Ramos (cell line): Measurements from ENCODE around the gene SYP.

Experiments used
- in situ Hi-C: fragments of 300-500 bp; cut with MboI; formaldehyde crosslinking; loops from one replicate; pipeline ENCODE4 v1.14.3; 2022; ENCODE audit warnings: low sequenced_read_pairs; ENCODE audit not compliant: unreplicated experiment

Gene SYP

DNA sequence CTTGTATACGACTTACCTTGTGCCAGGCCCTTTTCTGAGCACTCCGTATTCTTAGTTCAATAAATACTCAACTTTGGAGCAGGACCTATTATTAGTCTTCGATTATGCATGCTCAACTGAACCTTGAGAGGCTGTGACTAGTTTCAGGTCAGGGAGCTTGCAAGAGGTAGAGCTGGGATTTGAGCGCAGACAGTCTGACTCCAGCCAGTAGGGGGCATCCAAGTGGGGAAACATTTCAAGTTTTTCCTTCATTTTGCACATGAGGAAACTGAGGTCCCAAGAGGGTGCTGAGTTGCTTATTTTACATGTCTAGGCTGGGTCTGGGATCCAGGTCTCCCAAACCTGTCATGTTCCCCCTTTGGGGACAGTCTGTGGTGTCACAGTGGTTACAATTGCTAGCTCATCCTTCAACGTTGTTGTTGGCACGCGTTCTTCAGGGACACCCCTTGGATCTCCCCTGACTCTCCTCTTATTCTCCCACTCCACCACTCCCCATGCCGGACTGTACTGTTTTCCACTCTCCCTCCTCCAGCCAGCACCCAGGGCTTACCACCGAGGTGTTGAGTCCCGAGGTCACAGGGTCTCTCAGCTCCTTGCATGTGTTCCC is 7.2 kb downstream of the SYP start:
- in situ Hi-C loops = no loop called here

GRCh38 chrX:49191574-49192011 is 8.4 kb downstream of the SYP start:
- in situ Hi-C loops = no loop called here

DNA sequence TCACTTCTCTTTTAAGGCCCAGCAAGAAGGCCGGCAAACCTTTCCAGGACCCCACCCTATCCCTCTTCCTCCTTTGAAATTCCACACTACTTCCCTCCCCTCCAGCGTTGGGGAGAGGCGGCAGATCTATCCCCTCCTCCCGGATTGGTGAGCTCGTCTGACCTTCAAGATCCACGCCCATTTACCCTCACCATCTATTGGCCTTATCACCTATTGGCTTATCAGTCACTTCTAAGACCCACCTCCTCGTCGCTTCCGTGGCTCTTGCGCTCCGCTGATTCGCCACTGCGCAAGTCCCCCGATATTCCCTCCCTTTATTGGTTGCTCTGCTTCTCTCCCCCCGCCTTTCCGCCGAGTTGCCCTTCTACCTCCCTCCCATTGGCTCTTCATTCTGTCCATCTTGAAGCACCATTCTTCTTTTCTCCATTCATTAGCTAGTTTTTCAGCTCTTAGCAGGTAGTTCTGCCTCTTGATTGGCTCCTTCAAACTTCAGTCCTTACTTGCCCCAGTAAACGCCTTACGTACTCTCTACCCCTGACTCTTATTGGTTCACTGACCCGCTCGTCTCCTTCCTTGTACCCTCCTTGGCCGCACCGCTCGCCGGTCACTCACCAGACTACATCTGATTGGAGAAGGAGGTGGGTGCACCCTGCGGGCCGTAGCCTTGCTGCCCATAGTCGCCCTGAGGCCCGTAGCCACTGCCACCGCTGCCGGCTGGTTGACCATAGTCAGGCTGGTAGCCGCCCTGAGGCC is 9.0 kb downstream of the SYP start:
- in situ Hi-C loops = no loop called here

DNA sequence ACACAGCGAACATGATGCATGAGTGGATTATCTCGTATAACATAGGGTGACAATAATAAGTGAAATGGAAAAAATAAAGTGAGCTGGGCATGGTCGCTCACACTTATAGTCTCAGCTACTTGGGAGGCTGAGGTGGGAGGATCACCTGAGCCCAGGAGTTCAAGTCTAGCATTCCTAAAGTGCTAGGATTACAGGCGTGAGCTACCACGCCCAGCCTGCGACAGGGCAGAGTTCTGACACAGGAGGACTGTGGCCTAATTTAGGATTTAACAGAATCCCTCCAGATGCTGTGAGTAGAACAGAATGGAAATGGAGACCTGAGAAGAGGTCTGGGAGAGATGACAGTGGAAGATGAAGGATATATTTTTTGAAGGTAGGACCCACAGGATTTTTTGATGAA is 10.4 kb downstream of the SYP start:
- in situ Hi-C loops = no loop called here

- in situ Hi-C loops = no loop called here
Observed at GRCh38 chrX:49188468-49189076, 11.4 kb downstream of the SYP start.

DNA sequence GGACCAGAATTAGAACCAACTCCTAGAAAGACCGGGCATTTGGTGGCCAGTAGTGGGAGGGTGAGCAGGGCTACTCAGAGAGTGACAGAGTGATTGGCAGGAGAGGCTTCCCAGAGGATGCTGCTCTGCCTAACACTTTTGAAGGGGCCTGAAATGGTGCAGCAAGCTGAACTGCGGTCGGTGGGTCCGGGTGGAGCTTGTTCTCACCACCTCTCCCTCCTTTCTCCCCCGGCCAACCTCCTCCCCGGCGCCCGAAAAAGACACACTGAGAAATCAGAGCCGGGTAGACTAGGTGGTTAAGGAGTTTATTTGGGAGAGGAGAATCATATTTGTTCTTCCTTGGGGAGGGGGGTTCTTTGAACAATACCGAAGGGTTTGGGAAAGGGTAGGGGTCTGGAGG is 12.5 kb downstream of the SYP start:
- in situ Hi-C loops = no loop called here

DNA sequence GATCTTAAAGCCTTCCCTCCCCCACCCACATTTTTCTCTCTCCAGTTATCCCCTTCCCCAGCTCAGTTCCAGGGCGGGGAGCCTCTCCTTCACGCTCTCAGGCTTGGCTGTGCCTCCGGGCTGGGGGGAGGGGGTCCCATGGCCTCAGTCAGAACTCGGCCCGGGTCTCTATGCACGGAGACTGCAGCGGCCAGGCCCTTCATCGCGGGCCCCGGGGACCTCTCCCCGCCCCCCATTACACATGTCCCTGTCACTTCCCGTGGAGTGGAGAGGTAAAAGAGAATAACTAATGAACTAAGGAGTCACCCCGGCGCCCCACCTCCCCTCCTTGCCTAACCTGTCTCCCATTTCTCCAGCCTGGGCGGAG is 13.0 kb downstream of the SYP start:
- in situ Hi-C loops = no loop called here

- in situ Hi-C loops = no loop called here
Observed at GRCh38 chrX:49186125-49187027, 13.6 kb downstream of the SYP start, which contains the start of gene PRICKLE3. TSS of gene PRICKLE3 (minus strand) at chrX:49186373. CDS start at chrX:49186297, 76 bp downstream.

- in situ Hi-C loops = no loop called here
Observed at GRCh38 chrX:49184294-49185281, 15.4 kb downstream of the SYP start.

DNA sequence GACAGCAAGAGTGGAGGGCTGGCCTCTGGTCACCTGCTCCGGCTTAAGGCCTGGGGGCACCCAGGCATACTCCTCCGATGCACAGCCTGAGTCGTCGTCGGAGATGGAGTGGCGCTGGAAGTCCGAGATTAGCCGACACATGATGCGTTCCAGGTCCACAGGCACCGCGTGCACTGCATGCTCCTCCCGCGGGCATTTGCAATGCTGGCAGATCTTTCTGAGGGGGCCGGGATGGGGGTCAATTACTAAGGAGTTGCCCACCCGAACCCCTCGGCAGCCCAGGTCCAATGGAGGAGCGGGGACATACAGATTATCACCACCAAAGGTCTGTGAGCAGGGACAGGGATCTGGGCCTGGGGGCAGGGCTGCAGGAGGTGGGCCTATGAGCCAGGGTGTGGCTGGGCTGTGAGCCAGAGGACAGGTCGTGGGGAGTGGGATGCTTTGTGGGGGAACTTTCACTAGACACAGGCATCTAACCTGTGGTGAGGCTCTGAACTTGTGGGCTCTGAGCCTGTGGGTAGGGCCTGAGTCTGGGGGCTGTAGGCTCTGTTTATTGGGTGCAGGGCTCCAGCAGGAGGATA is 16.2 kb downstream of the SYP start:
- in situ Hi-C loops = no loop called here

- in situ Hi-C loops = no loop called here
Observed at GRCh38 chrX:49179358-49179757, 20.6 kb downstream of the SYP start.

GRCh38 chrX:49178537-49178936 is 21.5 kb downstream of the SYP start:
- in situ Hi-C loops = no loop called here

DNA sequence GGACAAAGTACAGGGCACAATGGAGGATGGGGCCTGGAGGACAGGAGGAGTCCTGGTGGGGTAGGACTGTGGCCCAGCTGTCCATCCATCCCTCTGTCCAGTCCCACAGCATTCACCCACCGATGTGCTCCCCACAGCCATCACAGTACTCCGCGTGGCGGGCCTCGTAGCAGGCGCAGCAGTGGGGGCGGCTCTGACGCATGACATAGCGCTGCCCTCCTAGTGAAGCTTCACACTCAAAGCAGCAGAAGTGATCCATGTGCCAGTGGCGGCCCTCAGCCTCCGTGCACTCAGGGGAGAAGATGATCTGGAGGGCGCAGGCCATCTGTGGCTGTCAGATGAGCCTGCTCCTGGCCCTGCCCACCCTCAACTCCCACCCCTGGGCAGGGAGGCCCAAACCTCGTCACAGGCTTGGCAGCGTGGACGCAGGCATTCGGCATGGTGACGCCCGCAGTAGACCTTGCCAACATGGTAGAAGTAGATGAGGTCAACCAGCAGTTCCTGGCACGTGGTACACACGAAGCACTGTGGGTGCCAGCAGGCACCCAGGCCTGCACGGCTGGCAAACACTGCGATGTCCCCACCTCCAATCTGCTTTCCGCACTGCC is 22.0 kb downstream of the SYP start:
- in situ Hi-C loops = no loop called here

- in situ Hi-C loops = no loop called here
Observed at GRCh38 chrX:49177338-49177833, 22.6 kb downstream of the SYP start.

DNA sequence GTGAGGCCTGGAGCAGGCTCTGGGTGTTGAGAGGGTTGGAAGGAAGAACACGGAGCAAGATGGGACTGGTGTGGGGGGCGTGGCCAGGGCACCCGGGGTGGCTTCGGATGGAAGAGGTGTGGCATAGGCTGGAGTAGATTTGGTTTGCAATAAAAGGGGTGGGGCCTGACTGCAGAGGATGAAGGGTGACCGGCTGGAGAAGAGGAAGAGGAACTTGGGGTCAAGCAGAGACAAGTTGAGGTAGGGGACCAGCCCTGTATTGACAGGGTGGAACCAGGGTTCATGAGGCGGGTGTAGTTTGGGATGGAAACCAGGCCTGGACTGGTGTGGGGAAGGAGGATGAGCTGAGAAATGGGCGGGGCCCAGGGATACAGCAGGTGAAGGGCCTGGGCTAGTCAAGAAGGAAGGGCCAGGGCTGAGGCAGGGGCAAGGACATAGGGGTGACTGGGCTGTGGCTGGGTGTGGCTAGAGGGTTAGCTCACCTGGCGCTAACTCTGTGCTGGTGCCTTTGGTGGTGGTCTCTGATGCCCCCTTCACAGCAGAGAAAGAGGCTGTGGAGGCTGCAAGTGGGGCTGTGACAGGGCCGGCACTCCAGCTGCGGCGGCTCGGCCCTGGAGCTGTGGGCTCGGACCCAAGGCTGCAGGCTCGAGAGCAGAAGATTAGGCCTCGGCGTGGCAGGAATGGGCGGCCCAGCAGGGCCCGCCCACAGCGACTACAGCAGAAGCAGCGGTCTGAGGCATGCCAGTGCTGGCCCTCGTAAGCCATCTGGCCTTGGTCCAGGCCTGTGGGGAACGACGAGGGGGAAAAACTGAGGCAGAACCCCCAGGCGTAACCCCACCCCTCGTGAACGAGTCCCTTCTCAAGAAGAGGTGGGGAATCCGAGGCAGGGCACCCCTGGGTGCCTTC is 23.3 kb downstream of the SYP start:
- in situ Hi-C loops = no loop called here

- in situ Hi-C loops = no loop called here
Observed at GRCh38 chrX:49175435-49176274, 24.3 kb downstream of the SYP start.

DNA sequence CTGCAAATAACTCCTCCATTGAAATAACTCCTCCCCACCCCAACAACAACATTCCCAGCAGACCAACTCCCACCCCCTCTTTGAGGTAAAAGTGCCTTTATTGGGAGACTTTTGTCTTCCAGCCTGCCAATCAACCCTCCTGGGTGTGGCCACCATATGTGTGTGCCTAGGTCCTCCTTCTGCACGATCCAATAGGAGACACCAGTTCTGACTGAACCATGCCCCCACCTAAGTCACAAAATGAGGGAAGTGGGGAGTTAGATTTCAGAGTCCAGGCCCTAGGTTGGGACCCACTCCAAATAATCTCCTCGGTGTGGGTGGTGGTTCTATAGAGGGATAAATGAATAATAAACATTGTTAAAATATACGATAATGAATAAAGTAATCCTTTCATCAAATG is 25.3 kb downstream of the SYP start:
- in situ Hi-C loops = no loop called here
